ENCODE data around the gene EGR1.

DNA sequence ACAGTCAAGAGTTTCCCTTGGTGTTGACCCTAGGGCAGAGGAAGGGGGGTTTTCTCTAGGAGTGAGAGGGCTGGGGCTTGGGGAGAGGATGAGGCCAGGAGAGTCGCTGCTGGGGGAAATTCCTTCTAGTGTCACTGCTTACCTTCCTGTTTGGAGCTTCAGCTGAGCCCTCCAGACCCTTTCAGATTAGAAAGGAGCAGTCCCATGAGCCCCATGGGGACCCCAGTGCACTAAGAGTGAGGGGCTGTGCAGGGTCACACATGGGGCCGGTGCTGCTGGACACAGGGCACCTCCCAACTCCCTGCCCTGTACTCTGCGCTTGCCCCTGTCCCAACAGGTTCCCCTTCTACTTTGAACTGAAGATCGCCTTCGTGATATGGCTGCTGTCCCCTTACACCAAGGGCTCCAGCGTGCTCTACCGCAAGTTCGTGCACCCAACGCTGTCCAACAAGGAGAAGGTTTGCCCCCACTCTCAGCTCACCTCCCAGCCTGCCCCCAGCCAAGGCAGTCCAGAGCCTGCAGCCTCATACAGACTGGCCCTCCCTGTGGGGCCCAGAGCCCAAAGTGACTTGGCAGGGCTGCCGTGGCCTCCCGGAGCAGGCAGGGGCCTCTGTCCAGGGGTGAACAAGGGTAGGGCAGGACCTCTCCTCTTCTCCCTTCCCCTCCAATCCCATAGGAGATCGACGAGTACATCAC, 21.1 kb upstream of the EGR1 start:
- TF ChIP-seq CEBPB (IDR thresholded peaks at IDR 0.05; ENCODE audit: low read depth, low read length): no peak
- TF ChIP-seq, protein P1, sequence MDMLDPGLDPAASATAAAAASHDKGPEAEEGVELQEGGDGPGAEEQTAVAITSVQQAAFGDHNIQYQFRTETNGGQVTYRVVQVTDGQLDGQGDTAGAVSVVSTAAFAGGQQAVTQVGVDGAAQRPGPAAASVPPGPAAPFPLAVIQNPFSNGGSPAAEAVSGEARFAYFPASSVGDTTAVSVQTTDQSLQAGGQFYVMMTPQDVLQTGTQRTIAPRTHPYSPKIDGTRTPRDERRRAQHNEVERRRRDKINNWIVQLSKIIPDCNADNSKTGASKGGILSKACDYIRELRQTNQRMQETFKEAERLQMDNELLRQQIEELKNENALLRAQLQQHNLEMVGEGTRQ (IDR thresholded peaks at IDR 0.05; ENCODE audit: low read depth, low read length): no peak
- TF ChIP-seq, protein P2, sequence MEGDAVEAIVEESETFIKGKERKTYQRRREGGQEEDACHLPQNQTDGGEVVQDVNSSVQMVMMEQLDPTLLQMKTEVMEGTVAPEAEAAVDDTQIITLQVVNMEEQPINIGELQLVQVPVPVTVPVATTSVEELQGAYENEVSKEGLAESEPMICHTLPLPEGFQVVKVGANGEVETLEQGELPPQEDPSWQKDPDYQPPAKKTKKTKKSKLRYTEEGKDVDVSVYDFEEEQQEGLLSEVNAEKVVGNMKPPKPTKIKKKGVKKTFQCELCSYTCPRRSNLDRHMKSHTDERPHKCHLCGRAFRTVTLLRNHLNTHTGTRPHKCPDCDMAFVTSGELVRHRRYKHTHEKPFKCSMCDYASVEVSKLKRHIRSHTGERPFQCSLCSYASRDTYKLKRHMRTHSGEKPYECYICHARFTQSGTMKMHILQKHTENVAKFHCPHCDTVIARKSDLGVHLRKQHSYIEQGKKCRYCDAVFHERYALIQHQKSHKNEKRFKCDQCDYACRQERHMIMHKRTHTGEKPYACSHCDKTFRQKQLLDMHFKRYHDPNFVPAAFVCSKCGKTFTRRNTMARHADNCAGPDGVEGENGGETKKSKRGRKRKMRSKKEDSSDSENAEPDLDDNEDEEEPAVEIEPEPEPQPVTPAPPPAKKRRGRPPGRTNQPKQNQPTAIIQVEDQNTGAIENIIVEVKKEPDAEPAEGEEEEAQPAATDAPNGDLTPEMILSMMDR (conservative IDR thresholded peaks at IDR 0.05; ENCODE audit: low read depth, low read length): no peak

Measured in IMR-90 (cell line).